Chondrocyte (in vitro differentiated cells): ENCODE data around the gene MYO19. TPM values are rescaled to one million over a fixed set of nuclear protein-coding genes. Genes with fewer than 3 reads are reported as not detected.

Source experiments
- DNase-seq: peaks from one replicate; pipeline ENCODE4 v3.0.0; 2021; ENCODE audit warnings: mixed read lengths, low spot score
- H3K27ac Mint-ChIP-seq: one replicate; pipeline ENCODE4 v1.8.0; 2021; ENCODE audit warnings: mild to moderate bottlenecking, moderate library complexity, mixed read lengths; ENCODE audit not compliant: unreplicated experiment
- H3K27me3 Mint-ChIP-seq: 2 replicates; pipeline ENCODE4 v1.8.0; 2021; ENCODE audit warnings: low read depth, mixed read lengths
- H3K36me3 Mint-ChIP-seq: 2 replicates; pipeline ENCODE4 v1.8.0; 2021; ENCODE audit warnings: low read depth, mixed read lengths
- H3K4me1 Mint-ChIP-seq: 2 replicates; pipeline ENCODE4 v1.8.0; 2021; ENCODE audit warnings: low read depth, mild to moderate bottlenecking, mixed read lengths
- H3K4me3 Mint-ChIP-seq: one replicate; pipeline ENCODE4 v1.8.0; 2021; ENCODE audit warnings: mild to moderate bottlenecking, moderate library complexity, mixed read lengths; ENCODE audit not compliant: unreplicated experiment
- H3K9me3 Mint-ChIP-seq: 2 replicates; pipeline ENCODE4 v1.8.0; 2021; ENCODE audit warnings: low read depth, mixed read lengths
- total RNA-seq: library from RNA; stranded (reverse); gene quantifications from 3 replicates; pipeline ENCODE4 v1.2.1, GENCODE V29; 2021
- TF ChIP-seq, protein P1 (sequence below): fragments of 200-600 bp; sonication (generic); IDR thresholded peaks from 2 replicates; pipeline ENCODE4 v1.5.0; 2021; ENCODE audit warnings: antibody characterized with exemption, mild to moderate bottlenecking, moderate library complexity

Gene MYO19
- total RNA-seq, 1 donor from 2014 or later = 52.6 TPM

DNA sequence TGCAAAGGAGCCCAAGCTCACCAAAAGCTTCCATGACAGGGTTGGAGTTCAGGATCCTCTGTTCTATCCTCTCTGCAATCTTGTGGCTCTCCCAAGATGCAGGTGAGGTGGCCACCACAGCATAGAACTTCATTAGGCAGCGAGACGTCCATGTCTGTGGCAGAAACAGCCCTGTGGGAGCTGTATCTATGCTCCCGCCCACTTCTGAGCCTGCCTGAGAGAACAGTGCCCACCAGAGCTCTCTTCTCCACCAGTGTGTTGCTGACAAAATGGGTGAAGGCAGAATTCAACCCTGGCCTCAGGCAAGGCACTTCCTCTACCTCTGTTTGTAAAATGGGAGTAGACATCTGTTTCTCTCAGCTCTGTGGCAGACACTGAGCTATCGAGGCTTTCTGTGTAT is 18.8 kb downstream of the MYO19 start:
- Mint-ChIP-seq H3K9me3 (no peaks in the 10 kb centered on the region), H3K4me3 (no peak overlapping the region), H3K36me3 (peaks cover 22% of the 10 kb centered on the region), H3K27me3 (no peaks in the 10 kb centered on the region), H3K27ac (no peak overlapping the region), H3K4me1 (no peaks in the 10 kb centered on the region)
- TF ChIP-seq, protein P1, sequence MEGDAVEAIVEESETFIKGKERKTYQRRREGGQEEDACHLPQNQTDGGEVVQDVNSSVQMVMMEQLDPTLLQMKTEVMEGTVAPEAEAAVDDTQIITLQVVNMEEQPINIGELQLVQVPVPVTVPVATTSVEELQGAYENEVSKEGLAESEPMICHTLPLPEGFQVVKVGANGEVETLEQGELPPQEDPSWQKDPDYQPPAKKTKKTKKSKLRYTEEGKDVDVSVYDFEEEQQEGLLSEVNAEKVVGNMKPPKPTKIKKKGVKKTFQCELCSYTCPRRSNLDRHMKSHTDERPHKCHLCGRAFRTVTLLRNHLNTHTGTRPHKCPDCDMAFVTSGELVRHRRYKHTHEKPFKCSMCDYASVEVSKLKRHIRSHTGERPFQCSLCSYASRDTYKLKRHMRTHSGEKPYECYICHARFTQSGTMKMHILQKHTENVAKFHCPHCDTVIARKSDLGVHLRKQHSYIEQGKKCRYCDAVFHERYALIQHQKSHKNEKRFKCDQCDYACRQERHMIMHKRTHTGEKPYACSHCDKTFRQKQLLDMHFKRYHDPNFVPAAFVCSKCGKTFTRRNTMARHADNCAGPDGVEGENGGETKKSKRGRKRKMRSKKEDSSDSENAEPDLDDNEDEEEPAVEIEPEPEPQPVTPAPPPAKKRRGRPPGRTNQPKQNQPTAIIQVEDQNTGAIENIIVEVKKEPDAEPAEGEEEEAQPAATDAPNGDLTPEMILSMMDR = no peak
- no peak for DNase-seq

DNA sequence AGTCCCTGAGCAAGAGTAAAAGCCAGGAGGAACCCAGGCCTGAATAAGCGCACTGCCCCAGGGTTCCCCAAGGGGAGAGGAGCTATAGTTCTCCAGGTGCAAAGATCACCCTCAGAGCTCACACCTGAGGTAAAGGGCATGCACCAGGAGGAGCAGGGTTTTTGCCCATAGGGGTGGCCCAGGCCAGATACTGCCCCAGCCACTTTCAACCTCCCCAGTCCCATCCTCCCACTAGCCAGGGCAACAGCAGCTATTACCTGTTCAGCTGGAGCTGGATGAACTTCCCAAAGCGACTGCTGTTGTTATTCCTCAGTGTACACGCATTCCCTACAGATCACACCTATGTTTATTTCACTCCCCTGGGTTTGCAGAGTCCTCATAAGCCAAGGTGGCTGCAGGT is 19.8 kb downstream of the MYO19 start:
- no peak for DNase-seq
- no peak overlapping the region for H3K27ac Mint-ChIP-seq
- H3K4me1 Mint-ChIP-seq = no peaks in the 10 kb centered on the region
- no peak overlapping the region for H3K4me3 Mint-ChIP-seq
- no peaks in the 10 kb centered on the region for H3K9me3 Mint-ChIP-seq
- no peaks in the 10 kb centered on the region for H3K27me3 Mint-ChIP-seq
- TF ChIP-seq, protein P1 = no peak
- H3K36me3 Mint-ChIP-seq = peaks cover 17% of the 10 kb centered on the region

DNA sequence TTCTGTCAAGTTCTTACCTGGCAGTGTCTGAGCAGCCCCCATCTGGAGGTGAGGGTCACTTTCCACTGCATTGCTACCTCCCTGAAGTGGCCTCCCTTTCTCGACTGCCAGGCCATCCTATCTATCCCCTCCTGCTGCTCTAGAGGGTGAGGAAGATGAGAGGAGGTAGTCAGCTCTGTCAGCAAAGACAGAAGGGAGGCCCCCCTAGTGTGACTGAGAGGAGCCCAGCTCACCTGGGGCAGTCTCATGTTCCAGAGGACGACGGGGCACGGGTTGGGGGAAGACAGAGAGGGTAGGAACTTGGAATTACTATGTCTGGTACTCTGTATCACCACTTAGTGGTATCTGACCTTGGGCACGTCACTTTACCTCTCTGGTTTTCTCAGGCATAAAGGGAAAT is 22.0 kb downstream of the MYO19 start:
- H3K36me3 Mint-ChIP-seq = peaks cover 13% of the 10 kb centered on the region
- no peak overlapping the region for H3K27ac Mint-ChIP-seq
- H3K4me3 Mint-ChIP-seq = no peak overlapping the region
- TF ChIP-seq, protein P1 = no peak
- no peaks in the 10 kb centered on the region for H3K4me1 Mint-ChIP-seq
- DNase-seq = no peak
- H3K9me3 Mint-ChIP-seq = no peaks in the 10 kb centered on the region
- no peaks in the 10 kb centered on the region for H3K27me3 Mint-ChIP-seq

DNA sequence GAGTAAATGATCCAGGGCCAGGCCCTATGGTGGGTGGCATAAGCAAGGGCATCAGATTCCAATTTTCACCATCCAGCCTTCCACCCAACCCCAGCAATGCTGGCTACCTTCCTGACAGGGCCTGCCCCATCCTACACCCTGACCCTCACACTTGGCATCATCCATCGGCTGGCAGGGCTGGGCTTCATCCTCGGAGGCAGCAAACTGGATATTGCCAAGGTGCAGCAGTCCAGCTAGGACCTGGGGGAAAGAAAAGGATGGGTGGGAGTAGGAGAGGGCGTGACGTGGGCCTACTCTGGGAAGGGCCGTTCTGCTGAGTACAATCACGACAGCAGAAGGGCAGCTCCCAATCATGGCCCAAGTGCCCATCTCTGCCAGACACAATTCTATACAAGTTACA is 23.5 kb downstream of the MYO19 start:
- Mint-ChIP-seq H3K36me3 (peaks cover 17% of the 10 kb centered on the region), H3K4me1 (no peaks in the 10 kb centered on the region), H3K27me3 (no peaks in the 10 kb centered on the region), H3K9me3 (no peaks in the 10 kb centered on the region), H3K27ac (no peak overlapping the region), H3K4me3 (no peak overlapping the region)
- no peak for DNase-seq
- TF ChIP-seq, protein P1 = no peak

DNA sequence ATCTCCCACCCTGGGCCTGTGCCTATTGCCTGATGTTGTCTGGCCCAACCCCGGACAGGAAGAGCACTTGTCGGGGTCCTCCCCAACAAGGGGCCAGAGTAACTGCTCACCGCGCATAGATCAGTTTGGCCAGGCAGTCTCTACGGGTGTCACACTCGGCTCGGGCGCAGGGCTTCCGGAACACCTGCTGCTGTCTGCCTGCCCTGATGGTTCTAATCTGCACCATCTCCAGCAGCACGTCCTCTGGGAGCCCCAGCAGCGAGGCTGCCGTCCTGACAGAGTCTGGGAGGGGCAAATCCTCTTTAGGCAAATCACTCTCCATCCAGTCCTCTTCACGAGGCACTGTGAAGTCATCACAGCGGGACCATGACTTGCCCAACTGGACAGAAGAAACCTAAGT is 24.0 kb downstream of the MYO19 start:
- H3K4me3 Mint-ChIP-seq = no peak overlapping the region
- peaks cover 21% of the 10 kb centered on the region for H3K36me3 Mint-ChIP-seq
- no peaks in the 10 kb centered on the region for H3K27me3 Mint-ChIP-seq
- no peaks in the 10 kb centered on the region for H3K9me3 Mint-ChIP-seq
- no peaks in the 10 kb centered on the region for H3K4me1 Mint-ChIP-seq
- TF ChIP-seq, protein P1 = no peak
- no peak overlapping the region for H3K27ac Mint-ChIP-seq
- no peak for DNase-seq
